ENCODE data around the gene GABRB1.

The GABRB1 gene

DNA sequence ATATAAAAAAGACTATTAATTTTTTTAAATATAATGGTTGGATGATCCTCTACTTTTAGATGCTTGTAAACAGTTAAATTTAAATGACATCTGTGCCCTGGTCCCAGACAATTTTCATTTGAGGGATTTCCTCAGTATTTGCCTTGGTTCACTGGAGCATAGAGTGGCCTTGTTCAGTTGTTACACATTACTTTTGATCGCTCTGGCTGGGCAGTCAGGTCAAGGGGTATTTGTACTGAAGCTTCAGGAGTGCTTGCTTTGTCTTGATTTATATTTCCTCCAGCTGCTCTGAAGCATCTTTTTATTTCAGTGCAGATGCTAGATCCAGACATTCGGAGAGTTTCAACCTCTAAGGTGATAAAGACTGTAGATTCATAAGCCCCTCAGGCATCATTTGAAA lies 382.2 kb downstream of the GABRB1 start:
- Histone ChIP-seq H3K36me3 (ENCODE audit: insufficient read depth, low read length) (no peaks in the 10 kb centered on the region), H3K4me3 (ENCODE audit: low read depth, low read length) (no peak overlapping the region), H3K79me2 (ENCODE audit: control insufficient read depth, insufficient read depth, low read length, unreplicated experiment) (no peaks in the 10 kb centered on the region), H2AFZ (ENCODE audit: low read length, unreplicated experiment) (no peak overlapping the region), H3K4me1 (ENCODE audit: control insufficient read depth, insufficient read depth, low read length, unreplicated experiment) (no peaks in the 10 kb centered on the region), H3K27ac (ENCODE audit: low read depth, low read length) (no peak overlapping the region), H3K27me3 (ENCODE audit: insufficient read depth, low read length) (peaks cover 29% of the 10 kb centered on the region)

DNA sequence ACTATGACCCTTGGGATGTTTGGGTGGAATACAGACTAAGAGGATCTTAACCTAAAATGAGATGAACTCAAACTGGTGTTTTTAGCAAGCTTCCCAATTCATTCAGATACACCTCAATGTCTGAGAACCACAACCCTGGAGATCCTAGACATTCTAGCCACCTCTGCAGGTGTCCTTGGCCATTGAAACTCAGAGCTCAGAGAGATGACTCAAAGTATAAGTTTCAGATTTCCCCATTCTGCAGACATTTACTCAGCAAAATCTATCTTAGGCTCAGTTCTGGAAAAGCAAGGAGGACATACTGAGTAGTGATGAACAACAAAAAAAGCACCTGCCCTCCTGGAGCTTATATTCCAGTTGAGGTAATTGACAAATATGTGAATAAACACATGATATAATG lies 384.4 kb downstream of the GABRB1 start:
- no peak overlapping the region for H3K27ac ChIP-seq (ENCODE audit: low read depth, low read length)
- H3K36me3 ChIP-seq (ENCODE audit: insufficient read depth, low read length): no peaks in the 10 kb centered on the region
- H2AFZ ChIP-seq (ENCODE audit: low read length, unreplicated experiment): no peak overlapping the region
- H3K4me3 ChIP-seq (ENCODE audit: low read depth, low read length): no peak overlapping the region
- no peaks in the 10 kb centered on the region for H3K79me2 ChIP-seq (ENCODE audit: control insufficient read depth, insufficient read depth, low read length, unreplicated experiment)
- H3K27me3 ChIP-seq (ENCODE audit: insufficient read depth, low read length): peaks cover 38% of the 10 kb centered on the region
- no peaks in the 10 kb centered on the region for H3K4me1 ChIP-seq (ENCODE audit: control insufficient read depth, insufficient read depth, low read length, unreplicated experiment)

DNA sequence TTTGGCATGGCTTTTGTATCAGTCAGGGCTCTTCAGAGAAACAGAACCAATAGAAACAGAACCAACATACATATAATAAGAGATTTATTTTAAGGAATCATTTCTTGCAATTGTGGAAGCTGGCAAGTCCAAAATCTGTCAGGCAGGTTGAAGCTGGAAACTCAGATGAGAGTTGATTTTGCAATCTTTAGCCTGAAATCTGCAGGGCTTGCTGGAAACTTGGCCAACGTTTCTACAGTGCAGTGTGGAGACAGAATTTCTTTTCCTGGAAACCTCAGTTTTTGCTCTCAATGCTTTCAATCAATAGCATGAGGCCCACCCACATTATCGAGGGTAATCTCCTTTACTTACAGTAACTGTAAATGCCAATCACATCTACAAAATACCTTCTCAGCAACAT lies 386.8 kb downstream of the GABRB1 start:
- Histone ChIP-seq H3K4me3 (ENCODE audit: low read depth, low read length) (no peak overlapping the region), H3K79me2 (ENCODE audit: control insufficient read depth, insufficient read depth, low read length, unreplicated experiment) (no peaks in the 10 kb centered on the region), H3K27me3 (ENCODE audit: insufficient read depth, low read length) (peaks cover 40% of the 10 kb centered on the region), H3K36me3 (ENCODE audit: insufficient read depth, low read length) (no peaks in the 10 kb centered on the region), H3K4me1 (ENCODE audit: control insufficient read depth, insufficient read depth, low read length, unreplicated experiment) (no peaks in the 10 kb centered on the region), H2AFZ (ENCODE audit: low read length, unreplicated experiment) (no peak overlapping the region), H3K27ac (ENCODE audit: low read depth, low read length) (no peak overlapping the region)

DNA sequence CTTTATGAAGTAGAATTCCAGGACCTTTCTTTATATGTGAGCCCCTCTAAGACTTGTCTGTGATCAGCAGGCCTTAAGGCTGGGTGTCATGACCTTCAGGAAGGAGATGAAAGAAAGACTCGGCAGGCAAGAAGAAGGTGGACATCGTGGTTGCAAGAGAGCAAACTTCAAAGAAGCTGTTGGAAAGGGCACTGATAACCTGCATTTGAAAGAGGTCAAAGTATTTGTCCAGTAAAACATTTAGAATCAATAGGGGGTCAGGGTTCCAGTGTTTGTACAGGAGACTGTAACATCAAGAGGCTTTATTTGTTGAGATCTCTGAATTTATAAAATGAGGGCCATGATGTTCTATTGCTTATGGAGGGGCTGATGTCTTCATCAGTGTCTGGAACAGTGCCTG lies 387.9 kb downstream of the GABRB1 start:
- peaks cover 47% of the 10 kb centered on the region for H3K27me3 ChIP-seq (ENCODE audit: insufficient read depth, low read length)
- no peak overlapping the region for H2AFZ ChIP-seq (ENCODE audit: low read length, unreplicated experiment)
- H3K4me1 ChIP-seq (ENCODE audit: control insufficient read depth, insufficient read depth, low read length, unreplicated experiment): no peaks in the 10 kb centered on the region
- H3K27ac ChIP-seq (ENCODE audit: low read depth, low read length): no peak overlapping the region
- H3K4me3 ChIP-seq (ENCODE audit: low read depth, low read length): no peak overlapping the region
- no peaks in the 10 kb centered on the region for H3K79me2 ChIP-seq (ENCODE audit: control insufficient read depth, insufficient read depth, low read length, unreplicated experiment)
- H3K36me3 ChIP-seq (ENCODE audit: insufficient read depth, low read length): no peaks in the 10 kb centered on the region

DNA sequence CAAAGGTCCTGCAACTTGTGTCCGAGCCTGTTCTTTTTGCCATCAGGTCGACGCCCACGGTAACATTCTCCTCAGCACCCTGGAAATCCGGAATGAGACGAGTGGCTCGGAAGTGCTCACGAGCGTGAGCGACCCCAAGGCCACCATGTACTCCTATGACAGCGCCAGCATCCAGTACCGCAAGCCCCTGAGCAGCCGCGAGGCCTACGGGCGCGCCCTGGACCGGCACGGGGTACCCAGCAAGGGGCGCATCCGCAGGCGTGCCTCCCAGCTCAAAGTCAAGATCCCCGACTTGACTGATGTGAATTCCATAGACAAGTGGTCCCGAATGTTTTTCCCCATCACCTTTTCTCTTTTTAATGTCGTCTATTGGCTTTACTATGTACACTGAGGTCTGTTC lies 394.3 kb downstream of the GABRB1 start:
- Histone ChIP-seq H3K36me3 (ENCODE audit: insufficient read depth, low read length) (no peaks in the 10 kb centered on the region), H3K4me1 (ENCODE audit: control insufficient read depth, insufficient read depth, low read length, unreplicated experiment) (no peaks in the 10 kb centered on the region), H3K27ac (ENCODE audit: low read depth, low read length) (no peak overlapping the region), H3K27me3 (ENCODE audit: insufficient read depth, low read length) (peaks cover 21% of the 10 kb centered on the region), H3K79me2 (ENCODE audit: control insufficient read depth, insufficient read depth, low read length, unreplicated experiment) (no peaks in the 10 kb centered on the region), H3K4me3 (ENCODE audit: low read depth, low read length) (no peak overlapping the region), H2AFZ (ENCODE audit: low read length, unreplicated experiment) (no peak overlapping the region)

DNA sequence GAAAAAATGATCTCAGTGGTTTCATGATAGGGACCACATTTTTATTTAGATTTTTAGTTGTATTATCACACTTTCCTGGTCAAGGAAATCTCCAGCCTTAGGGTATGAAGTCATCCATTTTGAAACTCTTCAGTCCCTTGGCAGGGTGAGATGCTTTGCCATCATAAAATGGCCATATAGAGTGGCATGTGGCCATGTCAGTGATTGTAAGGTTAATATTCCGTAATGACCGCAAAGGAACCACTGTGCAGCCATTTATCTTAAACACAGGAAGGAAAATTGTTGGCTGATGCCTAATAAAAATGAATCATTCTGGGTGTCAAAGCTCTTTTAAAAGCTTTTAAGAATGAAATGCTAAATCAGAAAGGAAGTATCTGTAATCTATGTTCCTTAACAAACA lies 396.6 kb downstream of the GABRB1 start:
- no peak overlapping the region for H3K27ac ChIP-seq (ENCODE audit: low read depth, low read length)
- no peaks in the 10 kb centered on the region for H3K79me2 ChIP-seq (ENCODE audit: control insufficient read depth, insufficient read depth, low read length, unreplicated experiment)
- H3K27me3 ChIP-seq (ENCODE audit: insufficient read depth, low read length): 0 out of 2 replicates have a peak, but pooled peaks cover 9% of the 10 kb centered on the region
- H2AFZ ChIP-seq (ENCODE audit: low read length, unreplicated experiment): no peak overlapping the region
- H3K4me3 ChIP-seq (ENCODE audit: low read depth, low read length): no peak overlapping the region
- no peaks in the 10 kb centered on the region for H3K36me3 ChIP-seq (ENCODE audit: insufficient read depth, low read length)
- no peaks in the 10 kb centered on the region for H3K4me1 ChIP-seq (ENCODE audit: control insufficient read depth, insufficient read depth, low read length, unreplicated experiment)

DNA sequence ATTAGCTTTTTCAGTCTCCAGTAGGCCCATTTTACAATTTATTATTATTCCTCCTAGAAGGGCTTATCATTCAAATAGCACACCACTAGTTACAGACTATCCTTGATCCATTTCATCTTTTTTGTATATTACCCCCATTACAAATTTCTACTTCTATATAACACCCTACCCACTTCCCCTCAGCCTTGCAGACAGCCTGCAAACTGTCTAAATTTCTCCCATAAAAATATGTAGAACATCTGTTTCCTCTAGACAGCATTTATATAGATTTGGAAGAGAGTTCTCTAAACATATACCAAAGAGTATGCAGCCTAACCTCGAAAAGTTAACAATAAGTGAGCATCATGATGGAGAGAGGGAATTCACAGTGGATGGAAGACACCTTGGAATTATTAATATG lies 401.4 kb downstream of the GABRB1 start:
- Histone ChIP-seq H3K27me3 (ENCODE audit: insufficient read depth, low read length) (no peaks in the 10 kb centered on the region), H2AFZ (ENCODE audit: low read length, unreplicated experiment) (no peak overlapping the region), H3K36me3 (ENCODE audit: insufficient read depth, low read length) (no peaks in the 10 kb centered on the region), H3K79me2 (ENCODE audit: control insufficient read depth, insufficient read depth, low read length, unreplicated experiment) (no peaks in the 10 kb centered on the region), H3K27ac (ENCODE audit: low read depth, low read length) (no peak overlapping the region), H3K4me1 (ENCODE audit: control insufficient read depth, insufficient read depth, low read length, unreplicated experiment) (no peaks in the 10 kb centered on the region), H3K4me3 (ENCODE audit: low read depth, low read length) (no peak overlapping the region)

DNA sequence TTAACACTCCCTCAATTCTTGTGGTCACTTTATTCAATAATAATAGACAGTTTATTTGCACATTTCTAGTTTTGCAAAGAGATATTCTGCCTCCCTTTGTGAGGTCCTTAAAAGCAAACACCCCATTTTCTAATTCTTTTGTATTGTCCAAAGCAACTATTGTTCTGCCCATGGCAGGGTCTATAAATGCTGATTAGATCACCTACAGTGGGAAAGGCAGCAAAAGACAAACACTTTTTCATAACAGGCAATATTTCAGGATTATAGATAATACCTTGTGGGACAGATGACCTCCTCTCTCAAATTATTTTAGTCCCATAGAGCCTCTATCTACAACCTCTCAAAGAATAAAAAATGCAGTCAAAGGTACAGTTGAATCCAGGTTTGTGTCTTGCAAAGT lies 403.6 kb downstream of the GABRB1 start:
- no peak overlapping the region for H2AFZ ChIP-seq (ENCODE audit: low read length, unreplicated experiment)
- no peaks in the 10 kb centered on the region for H3K36me3 ChIP-seq (ENCODE audit: insufficient read depth, low read length)
- H3K79me2 ChIP-seq (ENCODE audit: control insufficient read depth, insufficient read depth, low read length, unreplicated experiment): no peaks in the 10 kb centered on the region
- H3K4me1 ChIP-seq (ENCODE audit: control insufficient read depth, insufficient read depth, low read length, unreplicated experiment): no peaks in the 10 kb centered on the region
- no peak overlapping the region for H3K27ac ChIP-seq (ENCODE audit: low read depth, low read length)
- no peak overlapping the region for H3K4me3 ChIP-seq (ENCODE audit: low read depth, low read length)
- no peaks in the 10 kb centered on the region for H3K27me3 ChIP-seq (ENCODE audit: insufficient read depth, low read length)

DNA sequence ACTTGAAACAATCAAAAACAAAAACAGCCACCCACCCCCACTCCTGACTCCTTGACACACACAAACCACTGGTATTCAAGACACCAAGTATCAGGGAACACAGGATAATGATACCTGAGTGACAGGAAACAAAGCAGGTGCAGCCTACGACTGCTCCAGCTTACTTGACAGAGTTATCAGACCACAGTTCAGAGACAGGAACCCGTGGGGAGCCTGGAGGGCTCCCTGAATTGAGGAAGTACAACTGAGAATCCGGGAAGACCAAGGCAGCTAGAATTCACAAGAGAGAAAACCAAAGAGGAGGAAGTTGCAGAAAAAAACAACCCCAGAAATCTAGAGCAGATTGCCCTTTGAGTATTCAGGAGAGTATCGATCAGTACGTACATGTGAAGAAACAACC lies 411.6 kb downstream of the GABRB1 start:
- Histone ChIP-seq H3K36me3 (ENCODE audit: insufficient read depth, low read length) (no peaks in the 10 kb centered on the region), H3K79me2 (ENCODE audit: control insufficient read depth, insufficient read depth, low read length, unreplicated experiment) (no peaks in the 10 kb centered on the region), H3K4me3 (ENCODE audit: low read depth, low read length) (no peak overlapping the region), H2AFZ (ENCODE audit: low read length, unreplicated experiment) (no peak overlapping the region), H3K27ac (ENCODE audit: low read depth, low read length) (no peak overlapping the region), H3K4me1 (ENCODE audit: control insufficient read depth, insufficient read depth, low read length, unreplicated experiment) (no peaks in the 10 kb centered on the region), H3K27me3 (ENCODE audit: insufficient read depth, low read length) (no peaks in the 10 kb centered on the region)

DNA sequence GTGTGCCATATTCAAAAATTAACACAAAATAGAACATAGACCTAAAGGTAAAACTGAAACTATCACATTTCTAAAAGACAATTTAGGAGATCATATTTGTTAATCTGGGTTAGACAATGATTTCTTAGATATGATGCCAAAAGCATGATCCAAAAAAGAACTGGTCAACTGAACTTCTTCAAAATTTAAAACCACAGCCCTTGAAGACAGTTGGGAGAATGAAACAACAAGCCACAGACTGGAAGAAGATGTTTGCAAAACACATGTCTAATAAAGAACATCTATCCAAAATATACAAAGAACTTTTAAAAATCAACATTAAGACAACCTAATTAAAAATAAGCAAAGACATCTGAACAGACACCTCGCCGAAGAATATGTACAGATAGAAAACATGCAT lies 412.7 kb downstream of the GABRB1 start:
- Histone ChIP-seq H3K4me3 (ENCODE audit: low read depth, low read length) (no peak overlapping the region), H3K79me2 (ENCODE audit: control insufficient read depth, insufficient read depth, low read length, unreplicated experiment) (no peaks in the 10 kb centered on the region), H3K4me1 (ENCODE audit: control insufficient read depth, insufficient read depth, low read length, unreplicated experiment) (no peaks in the 10 kb centered on the region), H3K27ac (ENCODE audit: low read depth, low read length) (no peak overlapping the region), H2AFZ (ENCODE audit: low read length, unreplicated experiment) (no peak overlapping the region), H3K27me3 (ENCODE audit: insufficient read depth, low read length) (no peaks in the 10 kb centered on the region), H3K36me3 (ENCODE audit: insufficient read depth, low read length) (no peaks in the 10 kb centered on the region)

DNA sequence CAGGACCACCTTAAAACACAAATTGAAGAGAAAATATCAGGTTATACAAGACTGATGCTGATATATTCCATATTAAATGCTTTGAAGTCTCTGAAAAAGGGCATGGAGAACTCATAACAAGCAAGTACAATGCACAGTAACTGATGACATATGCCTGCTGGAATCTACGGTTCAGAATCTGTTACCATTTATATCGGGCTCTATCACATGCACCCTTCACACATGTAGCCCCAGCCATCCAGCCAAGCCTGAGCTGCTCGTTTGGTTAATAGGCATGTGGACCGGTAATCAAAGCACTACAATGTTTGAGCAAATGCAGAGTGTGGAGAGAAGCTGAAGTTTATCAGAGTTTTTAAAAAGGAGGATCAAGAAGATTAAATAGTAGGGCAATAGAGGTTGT lies 420.3 kb downstream of the GABRB1 start:
- Histone ChIP-seq H2AFZ (ENCODE audit: low read length, unreplicated experiment) (no peak overlapping the region), H3K79me2 (ENCODE audit: control insufficient read depth, insufficient read depth, low read length, unreplicated experiment) (no peaks in the 10 kb centered on the region), H3K4me1 (ENCODE audit: control insufficient read depth, insufficient read depth, low read length, unreplicated experiment) (no peaks in the 10 kb centered on the region), H3K4me3 (ENCODE audit: low read depth, low read length) (no peak overlapping the region), H3K27ac (ENCODE audit: low read depth, low read length) (no peak overlapping the region), H3K36me3 (ENCODE audit: insufficient read depth, low read length) (peaks cover 6% of the 10 kb centered on the region; the same call in 1 of the 2 replicates), H3K27me3 (ENCODE audit: insufficient read depth, low read length) (no peaks in the 10 kb centered on the region)

Measured in ACC112 (cell line).